Body of pancreas (tissue), 4 donors: ENCODE data around the gene SPDYA.

ENCODE experiments used
- POLR2A ChIP-seq, 3 donors: fragments of 450-650 bp; IDR thresholded peaks; one replicate each; pipeline ENCODE4 v1.6.1; 2016; ENCODE audit warnings: antibody characterized with exemption in 3 of 3, mild to moderate bottlenecking in 2 of 3
- TF ChIP-seq, protein P1 (sequence below), 7 experiments: fragments of 450-650 bp in 4 of 7; fragments of 200-600 bp in 3 of 7; sonication (generic) in 3 of 7; IDR thresholded peaks; one replicate each; pipeline ENCODE4 v1.5.1; 2016 to 2019; ENCODE audit warnings: antibody characterized with exemption in 7 of 7

DNA sequence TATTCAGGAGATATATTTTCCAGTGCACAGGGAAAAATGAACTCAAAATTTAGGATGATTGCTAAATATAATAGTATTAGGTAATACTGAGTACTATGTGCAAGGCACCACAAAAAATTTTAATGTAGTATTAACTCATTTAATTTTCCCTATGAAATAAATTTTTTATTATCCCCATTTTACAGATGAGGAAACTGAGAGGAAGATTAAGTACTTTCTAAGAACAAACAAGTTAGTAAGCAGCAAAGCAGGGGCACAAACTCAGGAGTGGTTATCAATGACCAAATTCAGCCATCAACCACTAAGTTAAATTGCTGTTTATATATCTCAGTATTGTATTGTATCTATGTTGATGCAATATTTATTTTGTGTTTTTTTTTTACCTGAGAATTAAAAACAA, 14.2 kb downstream of the SPDYA start:
- TF ChIP-seq, protein P1, sequence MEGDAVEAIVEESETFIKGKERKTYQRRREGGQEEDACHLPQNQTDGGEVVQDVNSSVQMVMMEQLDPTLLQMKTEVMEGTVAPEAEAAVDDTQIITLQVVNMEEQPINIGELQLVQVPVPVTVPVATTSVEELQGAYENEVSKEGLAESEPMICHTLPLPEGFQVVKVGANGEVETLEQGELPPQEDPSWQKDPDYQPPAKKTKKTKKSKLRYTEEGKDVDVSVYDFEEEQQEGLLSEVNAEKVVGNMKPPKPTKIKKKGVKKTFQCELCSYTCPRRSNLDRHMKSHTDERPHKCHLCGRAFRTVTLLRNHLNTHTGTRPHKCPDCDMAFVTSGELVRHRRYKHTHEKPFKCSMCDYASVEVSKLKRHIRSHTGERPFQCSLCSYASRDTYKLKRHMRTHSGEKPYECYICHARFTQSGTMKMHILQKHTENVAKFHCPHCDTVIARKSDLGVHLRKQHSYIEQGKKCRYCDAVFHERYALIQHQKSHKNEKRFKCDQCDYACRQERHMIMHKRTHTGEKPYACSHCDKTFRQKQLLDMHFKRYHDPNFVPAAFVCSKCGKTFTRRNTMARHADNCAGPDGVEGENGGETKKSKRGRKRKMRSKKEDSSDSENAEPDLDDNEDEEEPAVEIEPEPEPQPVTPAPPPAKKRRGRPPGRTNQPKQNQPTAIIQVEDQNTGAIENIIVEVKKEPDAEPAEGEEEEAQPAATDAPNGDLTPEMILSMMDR (IDR thresholded peaks at IDR 0.05) = no peak
- TF ChIP-seq POLR2A (IDR thresholded peaks at IDR 0.05) = no peak
